ENCODE data around the gene BOLA2.
"Not testable (repeated sequence)": the region's sequence is repeated elsewhere in the genome, so short reads cannot be mapped to it uniquely, and the experiment has no call there.

BOLA2 gene

DNA sequence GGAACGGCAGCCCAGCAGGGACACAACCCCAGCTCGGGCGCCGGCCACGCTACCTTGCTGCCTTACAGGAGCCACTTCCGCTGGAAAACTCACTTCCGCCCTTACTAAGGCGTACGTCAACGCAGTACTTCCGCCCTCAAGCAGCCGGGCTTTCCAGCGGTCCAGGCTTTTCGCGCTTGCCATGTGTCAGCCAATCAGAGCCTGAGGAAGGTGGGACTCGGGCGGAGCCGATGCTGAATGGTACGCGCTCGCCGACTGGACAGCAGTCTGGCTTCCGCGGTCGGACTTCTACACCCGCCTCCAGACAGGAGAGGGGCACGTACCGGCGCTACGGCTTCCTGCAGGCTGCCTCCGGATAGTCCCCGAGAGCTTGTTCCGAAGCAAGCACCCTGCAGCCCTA, at the start of gene BOLA2, which contains the start of gene SLX1B:
BOLA2 (minus strand) TSS at position 83 of the 400 bp plus-strand sequence. CDS start 98 bp downstream, outside the sequence.
SLX1B (plus strand) TSS at position 265 of the 400 bp plus-strand sequence.
- DNase-seq (ENCODE audit: low spot score) = not testable (repeated sequence)

DNA sequence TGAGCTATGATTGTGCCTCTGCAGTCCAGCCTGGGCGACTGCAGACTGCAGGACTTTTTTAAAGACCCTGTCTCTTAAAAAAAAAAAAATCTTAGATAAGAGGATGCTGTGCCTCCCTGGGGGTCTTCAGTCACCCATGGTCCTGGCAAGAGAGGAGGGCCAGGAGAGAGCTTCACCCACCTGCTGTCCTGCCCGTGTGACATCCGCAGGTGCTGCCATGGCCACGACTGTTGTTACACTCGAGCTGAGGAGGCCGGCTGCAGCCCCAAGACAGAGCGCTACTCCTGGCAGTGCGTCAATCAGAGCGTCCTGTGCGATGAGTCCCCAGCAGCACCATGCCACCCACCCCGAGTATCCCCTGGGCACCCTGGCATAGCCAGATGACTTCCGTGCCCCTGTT, 28.1 kb upstream of the BOLA2 start:
- not testable (repeated sequence) for DNase-seq (ENCODE audit: low spot score)

DNA sequence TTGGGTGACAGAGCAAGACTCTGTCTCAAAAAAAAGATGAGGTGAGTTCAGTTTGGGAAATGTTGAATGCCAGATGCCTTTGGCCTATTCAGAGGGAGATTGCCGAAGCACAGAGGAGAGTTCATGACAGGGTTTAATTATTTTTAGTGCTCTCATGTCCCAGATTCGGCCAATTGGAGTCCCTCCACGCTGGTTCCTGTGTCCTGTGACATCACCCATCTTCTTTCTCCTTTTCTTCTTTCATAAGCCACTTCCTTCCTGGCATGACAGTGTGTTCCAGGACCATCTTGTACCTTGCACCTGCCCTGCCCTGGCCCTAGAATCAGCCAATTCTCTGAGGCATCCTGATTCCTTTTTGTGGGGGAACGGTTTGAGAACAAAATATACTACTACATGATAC, 17.9 kb upstream of the BOLA2 start:
- DNase-seq (ENCODE audit: low spot score) = not testable (repeated sequence)

DNA sequence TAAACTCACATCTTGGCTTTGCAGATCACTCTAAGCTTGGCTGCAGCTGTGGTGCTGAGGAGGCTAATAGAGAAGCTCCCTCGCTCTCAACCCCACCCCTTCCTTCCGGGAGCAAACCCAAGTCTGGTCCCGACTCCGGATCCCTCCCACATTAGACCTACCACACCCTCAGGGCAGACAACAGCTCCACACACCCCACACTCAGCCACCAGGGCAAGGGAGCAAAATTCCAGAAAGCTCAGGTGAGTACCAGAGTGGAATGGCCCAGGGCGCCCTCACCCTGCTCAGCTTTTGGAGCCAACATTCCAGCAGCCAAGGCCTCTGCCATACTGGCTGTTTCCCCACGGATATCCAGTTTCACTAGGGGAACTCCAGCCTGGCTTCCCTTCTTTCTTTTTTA, 15.5 kb upstream of the BOLA2 start:
- not testable (repeated sequence) for DNase-seq (ENCODE audit: low spot score)

DNA sequence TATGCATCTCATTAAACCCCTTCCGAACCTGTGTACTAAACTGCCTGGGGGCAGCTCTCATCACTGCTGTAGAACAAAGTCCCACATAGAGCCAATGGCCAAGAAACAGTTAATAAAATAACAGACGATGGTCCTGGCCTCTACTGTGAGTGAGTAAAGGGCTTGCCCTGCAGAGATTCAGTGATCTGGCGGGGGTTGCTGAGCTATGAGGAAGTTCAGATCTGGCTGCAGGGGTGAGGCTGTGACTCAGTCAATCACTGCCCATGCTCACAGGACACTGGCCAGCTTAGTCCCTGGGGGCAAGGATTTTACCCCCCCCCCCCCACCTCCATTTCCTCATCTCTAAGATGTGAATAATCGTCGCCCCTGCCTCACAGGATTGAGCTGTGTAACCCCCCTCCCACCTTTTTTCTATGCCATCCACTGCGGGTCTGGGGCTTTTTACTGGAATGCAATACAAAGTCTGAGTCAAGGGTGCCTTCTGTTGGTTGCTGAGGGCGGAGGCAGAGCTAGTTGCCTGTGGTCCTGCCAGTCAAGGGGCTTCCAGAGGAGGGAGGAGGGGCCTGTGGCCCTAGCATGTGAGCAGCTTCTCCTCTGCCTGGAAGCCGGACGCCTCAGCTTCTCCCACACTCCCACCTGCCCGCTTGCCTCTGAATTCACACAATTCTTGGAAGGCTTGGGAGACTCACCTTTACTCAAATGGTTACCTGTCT, 13.7 kb upstream of the BOLA2 start:
- DNase-seq (ENCODE audit: low spot score) = not testable (repeated sequence)

DNA sequence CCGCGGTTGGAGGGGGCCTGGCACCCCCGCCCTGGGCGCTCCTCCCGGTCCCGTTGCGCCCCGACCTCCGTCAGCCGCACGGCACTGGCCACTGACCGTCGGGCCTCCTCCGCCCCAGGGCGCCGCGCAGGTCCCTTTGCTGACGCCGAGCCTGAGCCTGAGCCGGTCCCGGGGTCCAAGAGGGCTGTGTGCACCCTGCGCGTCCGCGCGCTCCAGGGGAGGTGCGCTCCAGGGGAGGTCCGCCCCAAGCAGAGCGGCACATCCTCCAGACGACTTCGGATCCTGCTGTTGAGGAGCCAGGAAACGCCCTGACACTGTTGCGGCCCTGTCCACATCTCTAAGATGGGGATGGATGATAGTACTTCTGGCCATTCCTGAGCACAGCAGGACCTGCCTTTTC, 12.8 kb upstream of the BOLA2 start:
- DNase-seq (ENCODE audit: low spot score) = not testable (repeated sequence)

DNA sequence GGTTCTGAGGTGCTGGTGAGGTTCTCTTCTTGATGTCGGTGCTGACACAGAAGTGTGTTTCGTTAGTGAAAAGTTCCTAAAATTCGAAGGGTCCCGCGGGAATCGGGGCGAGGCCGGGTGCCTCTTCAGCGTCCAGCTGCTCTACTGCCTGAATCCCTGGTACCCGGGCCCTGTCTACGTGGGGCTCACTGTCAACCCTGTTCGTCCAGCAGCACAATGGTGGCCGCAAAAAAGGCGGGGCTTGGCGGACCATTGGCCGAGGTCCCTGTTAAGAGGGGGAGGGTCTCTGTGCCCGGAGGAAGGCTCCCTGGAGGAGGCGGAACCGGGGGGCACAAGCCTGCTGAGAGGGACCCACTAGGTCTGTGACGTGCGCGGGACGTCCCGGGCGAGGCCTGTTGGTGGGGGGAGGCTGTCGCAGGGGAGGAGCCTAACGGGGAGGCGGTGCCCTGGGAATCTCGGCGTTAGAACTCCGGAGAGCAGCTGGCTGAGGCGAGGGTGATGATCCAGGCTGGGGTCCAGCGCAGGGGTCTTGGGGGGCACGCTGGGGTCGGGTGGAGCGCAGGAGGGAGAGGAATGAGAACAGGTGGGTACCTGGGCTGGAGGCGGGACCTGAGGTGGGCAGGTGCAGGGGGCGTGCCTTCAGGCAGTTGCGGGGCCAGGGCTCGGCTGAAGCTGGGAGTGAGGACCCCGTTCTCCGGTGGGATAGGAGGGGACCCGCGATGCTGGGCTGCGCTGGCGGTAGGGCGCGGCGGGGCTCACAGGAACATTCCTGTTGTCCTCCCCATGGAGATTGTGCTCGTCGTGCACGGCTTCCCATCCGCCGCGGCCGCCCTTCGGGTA, 12.1 kb upstream of the BOLA2 start:
- not testable (repeated sequence) for DNase-seq (ENCODE audit: low spot score)

DNA sequence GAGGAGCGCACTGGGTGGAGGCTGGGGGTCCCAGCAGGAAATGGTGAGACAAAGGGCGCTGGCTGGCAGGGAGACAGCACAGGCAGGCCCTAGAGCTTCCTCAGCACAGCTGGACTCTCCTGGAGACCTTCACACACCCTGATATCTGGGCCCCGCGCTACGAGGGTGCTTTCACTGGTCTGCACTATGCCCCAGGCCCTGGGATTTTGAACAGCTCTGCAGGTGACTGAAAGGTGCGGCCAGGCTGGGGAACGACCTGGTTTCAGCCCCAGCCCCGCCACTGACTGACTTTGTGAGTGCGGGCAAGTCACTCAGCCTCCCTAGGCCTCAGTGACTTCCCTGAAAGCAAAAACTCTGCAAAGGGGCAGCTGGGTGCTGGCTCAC, 6.5 kb upstream of the BOLA2 start:
- not testable (repeated sequence) for DNase-seq (ENCODE audit: low spot score)

DNA sequence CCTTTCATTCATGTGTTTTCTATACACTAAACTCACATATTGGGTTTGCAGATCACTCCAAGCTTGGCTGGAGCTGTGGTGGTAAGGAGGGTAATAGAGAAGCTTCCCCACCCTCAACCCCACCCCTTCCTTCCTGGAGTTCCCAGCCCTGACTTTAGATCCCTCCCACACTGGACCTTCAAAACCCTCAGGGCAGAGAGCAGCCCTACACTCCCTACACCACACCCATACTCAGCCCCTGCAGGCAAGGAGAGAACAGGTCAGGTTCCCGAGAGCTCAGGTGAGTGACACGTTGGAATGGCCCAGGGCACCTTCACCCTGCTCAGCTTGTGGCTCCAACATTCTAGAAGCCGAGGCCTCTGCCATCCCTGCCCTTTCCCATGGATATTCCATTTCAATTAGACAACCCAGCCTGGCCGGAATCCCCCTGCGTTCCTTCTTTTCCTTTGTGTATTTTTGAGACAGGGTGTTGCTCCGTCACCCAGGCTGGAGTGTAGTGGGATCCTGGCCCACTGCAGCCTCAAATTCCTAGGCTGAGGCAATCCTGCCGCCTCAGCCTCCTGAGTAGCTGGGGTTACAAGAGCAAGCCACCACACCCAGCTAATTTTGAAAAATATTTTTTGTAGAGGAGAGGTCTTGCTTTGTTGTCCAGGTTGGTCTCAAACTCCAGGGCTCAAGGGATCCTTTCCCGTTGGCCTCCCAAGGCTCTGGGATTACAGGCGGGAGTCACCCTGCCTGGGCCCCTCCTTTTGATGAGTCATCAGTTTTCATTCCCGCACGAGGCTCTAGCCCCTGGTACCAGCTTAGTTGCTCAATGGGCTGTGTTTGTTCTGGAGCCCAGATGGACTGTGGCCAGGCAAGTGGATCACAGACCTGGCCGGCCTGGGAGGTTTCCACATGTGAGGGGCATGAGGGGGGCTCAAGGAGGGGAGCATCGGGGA, 5.8 kb upstream of the BOLA2 start, which contains the start of gene SULT1A4:
SULT1A4 (plus strand) TSS at position 208 of the 941 bp plus-strand sequence. CDS start 1,473 bp downstream, outside the sequence.
- DNase-seq (ENCODE audit: low spot score) = not testable (repeated sequence)

DNA sequence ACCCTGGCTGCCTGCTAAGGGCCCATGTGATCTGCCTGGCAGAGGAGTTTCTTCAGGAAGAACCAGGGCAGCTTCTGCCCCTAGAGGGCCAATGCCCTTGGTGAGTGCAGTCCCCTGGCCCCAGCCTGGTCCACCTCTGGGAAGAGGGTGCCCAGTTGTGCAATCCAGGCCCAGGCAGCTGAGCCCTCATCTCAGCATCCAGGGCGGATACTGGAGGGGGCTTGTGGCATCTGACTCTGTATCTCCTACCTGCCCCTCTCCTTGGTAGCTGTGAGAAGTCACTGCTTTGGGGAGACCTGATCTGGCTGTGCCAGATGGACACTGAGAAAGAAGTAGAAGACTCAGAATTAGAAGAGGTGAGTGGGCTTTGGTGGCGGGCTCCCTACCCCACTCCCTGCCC, 3.5 kb upstream of the BOLA2 start:
- DNase-seq (ENCODE audit: low spot score) = not testable (repeated sequence)

DNA sequence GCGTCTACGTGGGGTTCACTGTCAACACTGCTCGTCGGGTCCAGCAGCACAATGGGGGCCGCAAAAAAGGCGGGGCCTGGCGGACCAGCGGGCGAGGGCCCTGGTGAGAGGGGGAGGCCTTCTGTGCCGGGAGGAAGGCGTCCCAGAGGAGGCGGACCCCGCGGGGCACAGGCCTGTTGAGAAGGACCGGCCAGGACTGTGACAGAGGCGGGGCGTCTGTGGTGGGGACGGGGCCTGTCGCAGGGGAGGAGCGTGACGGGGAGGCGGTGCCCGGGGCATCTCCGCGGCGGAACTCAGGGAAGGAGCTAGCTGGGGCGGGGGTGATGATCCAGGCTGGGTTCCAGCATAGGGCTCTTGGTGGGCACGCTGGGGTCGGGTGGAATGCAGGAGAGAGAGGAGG, 677 bp upstream of the BOLA2 start:
- not testable (repeated sequence) for DNase-seq (ENCODE audit: low spot score)

DNA sequence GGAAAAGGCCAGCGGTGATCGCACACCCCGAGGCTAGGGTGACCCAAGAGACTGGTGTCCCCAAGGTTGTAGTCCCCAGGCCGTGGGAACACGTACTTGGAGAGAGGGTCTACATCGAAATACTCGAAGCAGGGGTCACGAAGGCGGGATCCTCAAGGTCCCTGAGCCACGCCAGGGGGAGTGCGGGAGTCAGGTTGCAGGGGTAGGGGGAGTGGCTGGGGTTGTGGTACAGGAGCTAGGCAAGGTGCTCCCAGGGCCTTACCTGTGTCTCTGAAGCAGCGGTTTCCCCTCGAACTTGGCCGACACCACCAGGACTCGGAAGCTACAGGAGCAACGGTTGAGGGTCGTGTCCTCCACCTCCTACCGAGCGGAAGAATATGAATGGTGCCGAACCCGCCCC, 397 bp downstream of the BOLA2 start:
- not testable (repeated sequence) for DNase-seq (ENCODE audit: low spot score)

DNA sequence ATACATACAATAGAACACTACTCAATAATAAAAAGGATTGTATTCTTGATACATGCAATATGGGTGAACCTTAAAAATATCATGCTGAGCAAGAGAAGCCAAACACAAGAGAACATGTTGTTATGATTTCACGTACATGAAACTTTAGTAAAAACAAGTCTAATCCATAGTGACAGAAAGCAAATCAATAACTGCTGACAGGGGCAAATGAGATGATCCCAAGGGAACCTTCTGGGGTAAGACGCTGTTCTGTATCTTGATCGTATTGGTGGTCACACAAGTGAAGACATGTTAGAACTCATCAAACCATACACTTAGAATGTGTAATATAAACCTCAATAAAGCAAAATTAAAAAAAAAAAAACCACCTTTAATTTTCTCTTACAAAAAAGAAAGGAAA, 28.8 kb downstream of the BOLA2 start:
- not testable (repeated sequence) for DNase-seq (ENCODE audit: low spot score)

DNA sequence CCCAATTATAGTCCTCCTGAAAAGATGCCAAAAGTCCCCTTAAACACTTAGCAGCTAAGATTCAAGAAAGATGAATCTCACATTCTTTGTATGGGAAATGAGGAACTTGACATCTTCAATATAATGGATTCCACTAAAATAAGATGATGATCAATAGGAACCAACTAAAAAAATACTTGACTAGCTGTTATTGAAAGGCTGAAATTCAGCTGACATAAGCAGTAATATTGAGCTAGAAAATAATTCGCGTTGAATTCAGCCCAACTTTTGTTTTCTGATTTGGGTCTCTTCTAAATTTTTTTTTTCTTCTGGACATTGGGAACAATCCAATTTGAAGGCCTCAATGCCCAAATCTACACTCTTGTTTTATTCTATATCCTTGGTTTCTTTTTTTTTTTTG, 30.6 kb downstream of the BOLA2 start:
- not testable (repeated sequence) for DNase-seq (ENCODE audit: low spot score)

DNA sequence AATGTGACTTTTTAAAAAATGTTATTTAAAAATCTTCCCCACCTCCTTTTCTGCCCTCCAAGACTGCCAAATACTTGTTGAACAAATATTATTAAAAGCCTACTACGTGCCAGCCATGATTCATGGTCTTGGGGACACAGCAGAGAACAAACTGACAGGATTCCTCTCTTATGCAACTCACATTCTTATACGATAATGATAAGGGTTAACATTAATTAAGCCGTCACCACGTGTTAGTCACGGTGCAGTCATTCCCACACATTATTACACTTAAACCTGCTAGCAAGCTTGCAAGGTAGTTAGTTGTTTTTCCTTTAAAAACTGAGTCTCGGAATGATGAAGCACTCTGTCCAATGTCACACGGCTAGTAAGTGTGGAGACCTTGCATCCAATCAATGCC, 48.9 kb downstream of the BOLA2 start:
- DNase-seq (ENCODE audit: low spot score) = not testable (repeated sequence)

Data from AG08395 (cell line).